ENCODE results near the gene GPSM1. TPM values are rescaled to one million over a fixed set of nuclear protein-coding genes. Genes with fewer than 3 reads are reported as not detected.
A peak's percentile ranks its signal among the peaks of the same experiment; 100 is the strongest.

GPSM1 gene
- total and polyA plus RNA-seq, 9 of the 15 experiments (the other 6 are each of a cell fraction or from before 2014, with no cell fraction given), result 0.04 to 14.2 (median 3.1) TPM

- TF ChIP-seq TSHZ1 (CRISPR knock-in tag; IDR thresholded peaks at IDR 0.05) (no peak), NR4A1 (CRISPR knock-in tag; IDR thresholded peaks at IDR 0.05) (peak; percentile 38; the same call in 1 of the 2 replicates), NR4A1 (tag; IDR thresholded peaks at IDR 0.05) (peak; percentile 88), RERE (CRISPR knock-in tag; IDR thresholded peaks at IDR 0.05; ENCODE audit: borderline replicate concordance) (0 out of 2 replicates have a peak, but pooled peaks have one; percentile 28), BRF1 (IDR thresholded peaks at IDR 0.05; ENCODE audit: borderline replicate concordance, extremely low read depth, insufficient read length) (no peak), COPS2 (conservative IDR thresholded peaks at IDR 0.05) (no peak), PHTF2 (CRISPR knock-in tag; IDR thresholded peaks at IDR 0.05) (no peak), TBL1XR1 (IDR thresholded peaks at IDR 0.05; ENCODE audit: low read length in 2 of 2) (no peak)
Observed at GRCh38 chr9:136363106-136363948, 36.0 kb downstream of the GPSM1 start, which contains the start of gene DNLZ (continued).

All from K562 (cell line).